ENCODE data around the gene SPCS1. TPM values are rescaled to one million over a fixed set of nuclear protein-coding genes. Genes with fewer than 3 reads are reported as not detected.

SPCS1 gene
- total and polyA plus RNA-seq, 9 of the 15 experiments (the other 6 are each of a cell fraction or from before 2014, with no cell fraction given) = 73.9 to 567 (median 127) TPM

DNA sequence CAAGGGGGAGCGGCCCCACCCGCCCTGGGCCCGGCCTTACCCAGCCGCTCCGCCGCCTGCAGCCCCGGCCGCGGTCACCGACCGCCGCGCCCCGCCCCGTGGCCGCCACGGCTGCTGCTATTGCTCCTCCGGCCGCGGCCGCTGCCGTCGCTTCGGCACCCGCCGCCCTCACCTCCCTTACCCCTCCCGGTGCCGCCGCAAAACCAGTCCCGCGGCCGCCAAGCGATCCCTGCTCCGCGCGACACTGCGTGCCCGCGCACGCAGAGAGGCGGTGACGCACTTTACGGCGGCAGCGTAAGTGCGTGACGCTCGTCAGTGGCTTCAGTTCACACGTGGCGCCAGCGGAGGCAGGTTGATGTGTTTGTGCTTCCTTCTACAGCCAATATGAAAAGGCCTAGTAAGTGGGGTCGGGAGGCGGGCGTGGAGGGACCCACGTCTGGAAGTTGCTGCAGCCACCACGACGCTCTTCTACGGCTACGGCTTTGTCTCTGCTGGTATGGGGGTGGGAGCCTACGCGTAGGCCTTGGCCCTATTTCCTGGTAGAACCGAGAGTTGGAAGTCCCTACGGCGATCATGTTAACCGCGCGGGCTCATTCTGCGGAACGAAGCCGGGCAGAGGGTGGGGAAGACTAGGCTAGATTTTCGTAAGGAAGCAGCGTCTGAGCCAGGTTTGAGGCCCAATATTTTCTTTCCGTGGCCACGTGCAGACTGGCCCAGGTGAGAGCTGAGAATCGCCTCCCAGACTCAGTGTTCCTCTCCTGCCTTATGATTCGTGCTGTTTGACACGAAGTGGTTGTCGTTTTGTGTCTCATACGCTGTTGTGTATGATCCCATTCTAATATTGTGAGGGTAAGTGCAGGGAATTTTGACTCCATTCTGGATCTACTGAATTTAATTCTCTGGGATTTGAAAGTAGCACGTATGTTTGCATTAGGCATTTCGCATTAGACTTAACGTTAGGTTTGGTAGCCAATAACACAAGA is 19.9 kb upstream of the SPCS1 start, which contains the start of the genes GNL3 and PBRM1 (continued):
- TF ChIP-seq DEAF1 (CRISPR knock-in tag; IDR thresholded peaks at IDR 0.05) (no peak), TARDBP (IDR thresholded peaks at IDR 0.05) (no peak), ESRRA (IDR thresholded peaks at IDR 0.05; ENCODE audit: borderline replicate concordance, low read depth) (peak; percentile 32; the same call in 1 of the 2 replicates), HBP1 (CRISPR knock-in tag; IDR thresholded peaks at IDR 0.05) (no peak), KDM5B (IDR thresholded peaks at IDR 0.05; ENCODE audit: insufficient replicate concordance, low read depth, low read length) (peak; percentile 76), ILF3 (IDR thresholded peaks at IDR 0.05; ENCODE audit: borderline replicate concordance) (no peak), RBM34 (IDR thresholded peaks at IDR 0.05; ENCODE audit: borderline replicate concordance, insufficient read depth, low read length) (no peak), RAD51 (IDR thresholded peaks at IDR 0.05; ENCODE audit: borderline replicate concordance, low read depth) (no peak)
- TF ChIP-seq, protein P1, sequence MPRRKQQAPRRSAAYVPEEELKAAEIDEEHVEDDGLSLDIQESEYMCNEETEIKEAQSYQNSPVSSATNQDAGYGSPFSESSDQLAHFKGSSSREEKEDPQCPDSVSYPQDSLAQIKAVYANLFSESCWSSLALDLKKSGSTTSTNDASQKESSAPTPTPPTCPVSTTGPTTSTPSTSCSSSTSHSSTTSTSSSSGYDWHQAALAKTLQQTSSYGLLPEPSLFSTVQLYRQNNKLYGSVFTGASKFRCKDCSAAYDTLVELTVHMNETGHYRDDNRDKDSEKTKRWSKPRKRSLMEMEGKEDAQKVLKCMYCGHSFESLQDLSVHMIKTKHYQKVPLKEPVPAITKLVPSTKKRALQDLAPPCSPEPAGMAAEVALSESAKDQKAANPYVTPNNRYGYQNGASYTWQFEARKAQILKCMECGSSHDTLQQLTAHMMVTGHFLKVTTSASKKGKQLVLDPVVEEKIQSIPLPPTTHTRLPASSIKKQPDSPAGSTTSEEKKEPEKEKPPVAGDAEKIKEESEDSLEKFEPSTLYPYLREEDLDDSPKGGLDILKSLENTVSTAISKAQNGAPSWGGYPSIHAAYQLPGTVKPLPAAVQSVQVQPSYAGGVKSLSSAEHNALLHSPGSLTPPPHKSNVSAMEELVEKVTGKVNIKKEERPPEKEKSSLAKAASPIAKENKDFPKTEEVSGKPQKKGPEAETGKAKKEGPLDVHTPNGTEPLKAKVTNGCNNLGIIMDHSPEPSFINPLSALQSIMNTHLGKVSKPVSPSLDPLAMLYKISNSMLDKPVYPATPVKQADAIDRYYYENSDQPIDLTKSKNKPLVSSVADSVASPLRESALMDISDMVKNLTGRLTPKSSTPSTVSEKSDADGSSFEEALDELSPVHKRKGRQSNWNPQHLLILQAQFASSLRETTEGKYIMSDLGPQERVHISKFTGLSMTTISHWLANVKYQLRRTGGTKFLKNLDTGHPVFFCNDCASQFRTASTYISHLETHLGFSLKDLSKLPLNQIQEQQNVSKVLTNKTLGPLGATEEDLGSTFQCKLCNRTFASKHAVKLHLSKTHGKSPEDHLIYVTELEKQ (CRISPR knock-in tag; IDR thresholded peaks at IDR 0.05) = no peak
- TF ChIP-seq, protein P2, sequence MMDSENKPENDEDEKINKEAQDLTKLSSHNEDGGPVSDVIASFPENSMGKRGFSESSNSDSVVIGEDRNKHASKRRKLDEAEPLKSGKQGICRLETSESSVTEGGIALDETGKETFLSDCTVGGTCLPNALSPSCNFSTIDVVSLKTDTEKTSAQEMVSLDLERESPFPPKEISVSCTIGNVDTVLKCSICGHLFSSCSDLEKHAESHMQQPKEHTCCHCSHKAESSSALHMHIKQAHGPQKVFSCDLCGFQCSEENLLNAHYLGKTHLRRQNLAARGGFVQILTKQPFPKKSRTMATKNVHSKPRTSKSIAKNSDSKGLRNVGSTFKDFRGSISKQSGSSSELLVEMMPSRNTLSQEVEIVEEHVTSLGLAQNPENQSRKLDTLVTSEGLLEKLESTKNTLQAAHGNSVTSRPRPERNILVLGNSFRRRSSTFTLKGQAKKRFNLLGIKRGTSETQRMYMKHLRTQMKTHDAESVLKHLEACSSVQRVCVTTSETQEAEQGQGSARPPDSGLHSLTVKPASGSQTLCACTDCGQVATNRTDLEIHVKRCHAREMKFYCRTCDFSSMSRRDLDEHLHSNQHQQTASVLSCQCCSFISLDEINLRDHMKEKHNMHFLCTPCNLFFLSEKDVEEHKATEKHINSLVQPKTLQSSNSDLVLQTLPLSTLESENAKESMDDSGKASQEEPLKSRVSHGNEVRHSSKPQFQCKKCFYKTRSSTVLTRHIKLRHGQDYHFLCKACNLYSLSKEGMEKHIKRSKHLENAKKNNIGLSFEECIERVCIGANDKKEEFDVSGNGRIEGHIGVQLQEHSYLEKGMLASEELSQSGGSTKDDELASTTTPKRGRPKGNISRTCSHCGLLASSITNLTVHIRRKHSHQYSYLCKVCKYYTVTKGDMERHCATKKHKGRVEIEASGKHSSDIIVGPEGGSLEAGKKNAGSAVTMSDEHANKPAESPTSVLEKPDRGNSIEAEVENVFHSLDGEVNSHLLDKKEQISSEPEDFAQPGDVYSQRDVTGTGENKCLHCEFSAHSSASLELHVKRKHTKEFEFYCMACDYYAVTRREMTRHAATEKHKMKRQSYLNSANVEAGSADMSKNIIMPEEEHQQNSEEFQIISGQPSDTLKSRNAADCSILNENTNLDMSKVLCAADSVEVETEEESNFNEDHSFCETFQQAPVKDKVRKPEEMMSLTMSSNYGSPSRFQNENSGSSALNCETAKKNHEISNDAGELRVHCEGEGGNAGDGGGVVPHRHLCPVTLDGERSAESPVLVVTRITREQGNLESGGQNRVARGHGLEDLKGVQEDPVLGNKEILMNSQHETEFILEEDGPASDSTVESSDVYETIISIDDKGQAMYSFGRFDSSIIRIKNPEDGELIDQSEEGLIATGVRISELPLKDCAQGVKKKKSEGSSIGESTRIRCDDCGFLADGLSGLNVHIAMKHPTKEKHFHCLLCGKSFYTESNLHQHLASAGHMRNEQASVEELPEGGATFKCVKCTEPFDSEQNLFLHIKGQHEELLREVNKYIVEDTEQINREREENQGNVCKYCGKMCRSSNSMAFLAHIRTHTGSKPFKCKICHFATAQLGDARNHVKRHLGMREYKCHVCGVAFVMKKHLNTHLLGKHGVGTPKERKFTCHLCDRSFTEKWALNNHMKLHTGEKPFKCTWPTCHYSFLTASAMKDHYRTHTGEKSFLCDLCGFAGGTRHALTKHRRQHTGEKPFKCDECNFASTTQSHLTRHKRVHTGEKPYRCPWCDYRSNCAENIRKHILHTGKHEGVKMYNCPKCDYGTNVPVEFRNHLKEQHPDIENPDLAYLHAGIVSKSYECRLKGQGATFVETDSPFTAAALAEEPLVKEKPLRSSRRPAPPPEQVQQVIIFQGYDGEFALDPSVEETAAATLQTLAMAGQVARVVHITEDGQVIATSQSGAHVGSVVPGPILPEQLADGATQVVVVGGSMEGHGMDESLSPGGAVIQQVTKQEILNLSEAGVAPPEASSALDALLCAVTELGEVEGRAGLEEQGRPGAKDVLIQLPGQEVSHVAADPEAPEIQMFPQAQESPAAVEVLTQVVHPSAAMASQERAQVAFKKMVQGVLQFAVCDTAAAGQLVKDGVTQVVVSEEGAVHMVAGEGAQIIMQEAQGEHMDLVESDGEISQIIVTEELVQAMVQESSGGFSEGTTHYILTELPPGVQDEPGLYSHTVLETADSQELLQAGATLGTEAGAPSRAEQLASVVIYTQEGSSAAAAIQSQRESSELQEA (IDR thresholded peaks at IDR 0.05; ENCODE audit: low read depth) = no peak

Measured in K562 (cell line).